Breast epithelium (tissue), 3 donors: ENCODE results near the gene LTB4R2.

Experiments used
- POLR2A ChIP-seq: fragments of 450-650 bp; IDR thresholded peaks from one replicate; pipeline ENCODE4 v1.6.1; 2016; ENCODE audit warnings: antibody characterized with exemption, mild to moderate bottlenecking, moderate library complexity
- TF ChIP-seq, protein P1 (sequence below), 3 donors: fragments of 450-650 bp; IDR thresholded peaks; one replicate each; pipeline ENCODE4 v1.5.1; 2016 to 2017; ENCODE audit warnings: antibody characterized with exemption in 3 of 3, mild to moderate bottlenecking in 3 of 3, moderate library complexity in 3 of 3

GRCh38 chr14:24330973-24331674, 21.2 kb downstream of the LTB4R2 start:
- TF ChIP-seq, protein P1, sequence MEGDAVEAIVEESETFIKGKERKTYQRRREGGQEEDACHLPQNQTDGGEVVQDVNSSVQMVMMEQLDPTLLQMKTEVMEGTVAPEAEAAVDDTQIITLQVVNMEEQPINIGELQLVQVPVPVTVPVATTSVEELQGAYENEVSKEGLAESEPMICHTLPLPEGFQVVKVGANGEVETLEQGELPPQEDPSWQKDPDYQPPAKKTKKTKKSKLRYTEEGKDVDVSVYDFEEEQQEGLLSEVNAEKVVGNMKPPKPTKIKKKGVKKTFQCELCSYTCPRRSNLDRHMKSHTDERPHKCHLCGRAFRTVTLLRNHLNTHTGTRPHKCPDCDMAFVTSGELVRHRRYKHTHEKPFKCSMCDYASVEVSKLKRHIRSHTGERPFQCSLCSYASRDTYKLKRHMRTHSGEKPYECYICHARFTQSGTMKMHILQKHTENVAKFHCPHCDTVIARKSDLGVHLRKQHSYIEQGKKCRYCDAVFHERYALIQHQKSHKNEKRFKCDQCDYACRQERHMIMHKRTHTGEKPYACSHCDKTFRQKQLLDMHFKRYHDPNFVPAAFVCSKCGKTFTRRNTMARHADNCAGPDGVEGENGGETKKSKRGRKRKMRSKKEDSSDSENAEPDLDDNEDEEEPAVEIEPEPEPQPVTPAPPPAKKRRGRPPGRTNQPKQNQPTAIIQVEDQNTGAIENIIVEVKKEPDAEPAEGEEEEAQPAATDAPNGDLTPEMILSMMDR (IDR thresholded peaks at IDR 0.05) = no peak
- TF ChIP-seq POLR2A = no peak
